Measurements from ENCODE around the gene MYMK. TPM values are rescaled to one million over a fixed set of nuclear protein-coding genes. Genes with fewer than 3 reads are reported as not detected.

MYMK gene
- total and polyA plus RNA-seq, 2 experiments from 2014 or later, result not detected

DNA sequence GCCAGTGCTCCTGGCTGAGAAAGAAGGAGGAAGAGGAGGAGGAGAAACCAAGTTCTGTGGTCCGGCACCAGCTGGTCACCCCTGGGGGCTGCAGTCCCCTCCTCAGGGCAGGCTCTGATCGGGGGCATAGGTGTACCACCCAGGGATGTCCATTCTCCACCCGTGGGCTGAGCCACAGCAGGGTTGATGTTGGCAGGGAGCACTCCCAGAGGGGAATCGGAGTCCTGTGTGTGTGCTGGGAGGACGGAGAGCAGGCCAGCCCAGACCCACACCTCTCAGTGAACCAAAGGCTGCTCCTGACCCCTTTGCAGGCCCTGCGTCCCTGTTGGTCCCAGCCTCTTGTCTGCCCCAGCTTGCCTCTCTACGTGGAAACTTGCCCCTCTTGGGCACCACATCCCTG is 5.1 kb upstream of the MYMK start:
- Histone ChIP-seq H3F3A (replicated peaks; ENCODE audit: low read depth) (0 out of 2 replicates have a peak, but pooled peaks cover 4% of the 10 kb centered on the region), H3K36me3 (ENCODE audit: insufficient read depth) (no peaks in the 10 kb centered on the region), H3K4me3 (no peak overlapping the region), H3K4me1 (ENCODE audit: insufficient read depth) (peaks cover 40% of the 10 kb centered on the region), H3K4me2 (no peak overlapping the region), H4K20me1 (replicated peaks; ENCODE audit: insufficient read depth) (no peaks in the 10 kb centered on the region), H3K27ac (ENCODE audit: low read depth) (no peak overlapping the region), H2AFZ (no peak overlapping the region), H3K27me3 (ENCODE audit: insufficient read depth) (peaks cover 9% of the 10 kb centered on the region; the same call in 1 of the 2 replicates), H3K9me2 (ENCODE audit: insufficient read depth) (no peaks in the 10 kb centered on the region), H3K79me2 (replicated peaks; ENCODE audit: insufficient read depth) (no peaks in the 10 kb centered on the region)
- Mint-ChIP-seq H3K27ac (no peak overlapping the region), H3K36me3 (ENCODE audit: low read depth) (no peaks in the 10 kb centered on the region), H3K4me3 (no peak overlapping the region), H3K9me3 (no peaks in the 10 kb centered on the region), H3K4me1 (peaks cover 46% of the 10 kb centered on the region), H3K27me3 (ENCODE audit: insufficient read depth, low read depth, poor library complexity) (peaks cover 22% of the 10 kb centered on the region)
- DNase-seq (ENCODE audit: low spot score) (no peak), ATAC-seq (no peak)
- no peak for TF ChIP-seq EZH2 (IDR thresholded peaks at IDR 0.05; ENCODE audit: low read depth, unreplicated experiment)
- TF ChIP-seq STAT1 (IDR thresholded peaks at IDR 0.05; ENCODE audit: unreplicated experiment), result no peak
- TF ChIP-seq ZNF331 (CRISPR knock-in tag; IDR thresholded peaks at IDR 0.05; ENCODE audit: low read depth), result no peak
- no peak for TF ChIP-seq ZNF114 (CRISPR knock-in tag; IDR thresholded peaks at IDR 0.05)

DNA sequence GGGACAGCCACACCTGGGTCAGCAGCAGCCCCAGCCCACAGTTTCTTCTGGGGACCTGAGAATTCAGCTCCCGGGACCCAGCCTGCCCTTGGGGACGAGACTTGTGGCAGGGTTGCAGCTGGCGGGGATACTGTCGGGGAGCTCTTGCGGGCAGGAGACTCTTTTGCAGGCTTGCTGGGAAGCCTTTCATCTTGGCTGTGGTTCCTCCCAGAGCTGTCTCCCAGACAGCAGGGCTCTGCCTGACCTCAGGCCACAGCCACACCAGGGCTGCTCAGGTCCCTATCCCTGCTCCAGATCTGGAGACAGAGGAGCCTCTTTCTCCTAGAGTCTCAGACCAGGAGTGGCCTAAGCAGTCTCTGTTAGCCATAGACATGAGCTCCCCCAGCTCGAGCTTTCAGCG is 4.7 kb upstream of the MYMK start:
- H3K27me3 ChIP-seq (ENCODE audit: insufficient read depth), result peaks cover 9% of the 10 kb centered on the region; the same call in 1 of the 2 replicates
- H3K79me2 ChIP-seq (replicated peaks; ENCODE audit: insufficient read depth), result no peaks in the 10 kb centered on the region
- Mint-ChIP-seq H3K27me3 (ENCODE audit: insufficient read depth, low read depth, poor library complexity) (peaks cover 21% of the 10 kb centered on the region), H3K27ac (no peak overlapping the region), H3K4me1 (peaks cover 46% of the 10 kb centered on the region), H3K36me3 (ENCODE audit: low read depth) (no peaks in the 10 kb centered on the region), H3K4me3 (no peak overlapping the region), H3K9me3 (no peaks in the 10 kb centered on the region)
- DNase-seq (ENCODE audit: low spot score), result no peak
- H2AFZ ChIP-seq, result no peak overlapping the region
- ATAC-seq, result no peak
- no peak overlapping the region for H3K4me2 ChIP-seq
- peaks cover 40% of the 10 kb centered on the region for H3K4me1 ChIP-seq (ENCODE audit: insufficient read depth)
- H3K9me2 ChIP-seq (ENCODE audit: insufficient read depth), result no peaks in the 10 kb centered on the region
- no peak overlapping the region for H3K4me3 ChIP-seq
- no peak for TF ChIP-seq JUNB (IDR thresholded peaks at IDR 0.05; ENCODE audit: unreplicated experiment)
- no peak for TF ChIP-seq EZH2phosphoT487 (IDR thresholded peaks at IDR 0.05; ENCODE audit: unreplicated experiment)
- no peak for TF ChIP-seq CREB1 (CRISPR knock-in tag; IDR thresholded peaks at IDR 0.05; ENCODE audit: low read depth)
- no peak for TF ChIP-seq ZNF331 (CRISPR knock-in tag; IDR thresholded peaks at IDR 0.05; ENCODE audit: low read depth)
- TF ChIP-seq NANOG (IDR thresholded peaks at IDR 0.05; ENCODE audit: borderline replicate concordance), result no peak
- no peak for TF ChIP-seq ZNF114 (CRISPR knock-in tag; IDR thresholded peaks at IDR 0.05)
- TF ChIP-seq, protein P1, sequence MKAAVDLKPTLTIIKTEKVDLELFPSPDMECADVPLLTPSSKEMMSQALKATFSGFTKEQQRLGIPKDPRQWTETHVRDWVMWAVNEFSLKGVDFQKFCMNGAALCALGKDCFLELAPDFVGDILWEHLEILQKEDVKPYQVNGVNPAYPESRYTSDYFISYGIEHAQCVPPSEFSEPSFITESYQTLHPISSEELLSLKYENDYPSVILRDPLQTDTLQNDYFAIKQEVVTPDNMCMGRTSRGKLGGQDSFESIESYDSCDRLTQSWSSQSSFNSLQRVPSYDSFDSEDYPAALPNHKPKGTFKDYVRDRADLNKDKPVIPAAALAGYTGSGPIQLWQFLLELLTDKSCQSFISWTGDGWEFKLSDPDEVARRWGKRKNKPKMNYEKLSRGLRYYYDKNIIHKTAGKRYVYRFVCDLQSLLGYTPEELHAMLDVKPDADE (IDR thresholded peaks at IDR 0.05), result no peak
- TF ChIP-seq, protein P2, sequence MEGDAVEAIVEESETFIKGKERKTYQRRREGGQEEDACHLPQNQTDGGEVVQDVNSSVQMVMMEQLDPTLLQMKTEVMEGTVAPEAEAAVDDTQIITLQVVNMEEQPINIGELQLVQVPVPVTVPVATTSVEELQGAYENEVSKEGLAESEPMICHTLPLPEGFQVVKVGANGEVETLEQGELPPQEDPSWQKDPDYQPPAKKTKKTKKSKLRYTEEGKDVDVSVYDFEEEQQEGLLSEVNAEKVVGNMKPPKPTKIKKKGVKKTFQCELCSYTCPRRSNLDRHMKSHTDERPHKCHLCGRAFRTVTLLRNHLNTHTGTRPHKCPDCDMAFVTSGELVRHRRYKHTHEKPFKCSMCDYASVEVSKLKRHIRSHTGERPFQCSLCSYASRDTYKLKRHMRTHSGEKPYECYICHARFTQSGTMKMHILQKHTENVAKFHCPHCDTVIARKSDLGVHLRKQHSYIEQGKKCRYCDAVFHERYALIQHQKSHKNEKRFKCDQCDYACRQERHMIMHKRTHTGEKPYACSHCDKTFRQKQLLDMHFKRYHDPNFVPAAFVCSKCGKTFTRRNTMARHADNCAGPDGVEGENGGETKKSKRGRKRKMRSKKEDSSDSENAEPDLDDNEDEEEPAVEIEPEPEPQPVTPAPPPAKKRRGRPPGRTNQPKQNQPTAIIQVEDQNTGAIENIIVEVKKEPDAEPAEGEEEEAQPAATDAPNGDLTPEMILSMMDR (conservative IDR thresholded peaks at IDR 0.05; ENCODE audit: low read depth in 2 of 2), result no peak
- no peak for TF ChIP-seq STAT1 (IDR thresholded peaks at IDR 0.05; ENCODE audit: unreplicated experiment)
- TF ChIP-seq EZH2 (IDR thresholded peaks at IDR 0.05; ENCODE audit: low read depth, unreplicated experiment), result no peak
- 0 out of 2 replicates have a peak, but pooled peaks cover 4% of the 10 kb centered on the region for H3F3A ChIP-seq (replicated peaks; ENCODE audit: low read depth)
- no peaks in the 10 kb centered on the region for H4K20me1 ChIP-seq (replicated peaks; ENCODE audit: insufficient read depth)
- no peak overlapping the region for H3K27ac ChIP-seq (ENCODE audit: low read depth)
- no peaks in the 10 kb centered on the region for H3K36me3 ChIP-seq (ENCODE audit: insufficient read depth)

Data from GM23338 (cell line).